ENCODE data around the gene IFNA13. TPM values are rescaled to one million over a fixed set of nuclear protein-coding genes. Genes with fewer than 3 reads are reported as not detected.

IFNA13 gene
- not detected in 2 replicates for total RNA-seq (2014; rRNA removed; shearing (Covaris generic); ENCODE audit: low replicate concordance)

DNA sequence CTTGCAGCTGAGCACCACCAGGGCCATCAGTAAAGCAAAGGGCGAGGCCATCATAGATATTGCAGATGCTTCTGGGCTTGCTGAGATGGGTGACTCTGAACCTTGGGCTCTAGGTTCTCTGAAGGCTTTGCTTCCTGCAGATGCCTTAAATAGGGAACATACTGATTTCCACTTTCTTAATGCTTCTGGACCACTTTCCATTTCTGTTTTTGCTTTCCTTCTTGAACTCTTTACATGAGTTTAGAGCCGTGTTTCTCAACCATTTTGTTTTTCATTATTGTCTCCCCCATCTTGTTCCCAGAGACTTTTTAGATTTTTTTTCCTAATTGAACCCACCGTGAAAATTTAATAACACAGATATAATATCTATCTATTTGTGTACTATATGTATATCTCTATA is at the start of gene IFNA13:
Gene IFNA13 (minus strand): TSS at position 101 of the 400 bp plus-strand sequence. CDS start 47 bp downstream, at position 54.
- no peak for DNase-seq (ENCODE audit: low read depth)
- in situ Hi-C loops (cut with HindIII; ENCODE audit: low pct_unique_long_range_greater_than_20kb, low sequenced_read_pairs): no loop called here

DNA sequence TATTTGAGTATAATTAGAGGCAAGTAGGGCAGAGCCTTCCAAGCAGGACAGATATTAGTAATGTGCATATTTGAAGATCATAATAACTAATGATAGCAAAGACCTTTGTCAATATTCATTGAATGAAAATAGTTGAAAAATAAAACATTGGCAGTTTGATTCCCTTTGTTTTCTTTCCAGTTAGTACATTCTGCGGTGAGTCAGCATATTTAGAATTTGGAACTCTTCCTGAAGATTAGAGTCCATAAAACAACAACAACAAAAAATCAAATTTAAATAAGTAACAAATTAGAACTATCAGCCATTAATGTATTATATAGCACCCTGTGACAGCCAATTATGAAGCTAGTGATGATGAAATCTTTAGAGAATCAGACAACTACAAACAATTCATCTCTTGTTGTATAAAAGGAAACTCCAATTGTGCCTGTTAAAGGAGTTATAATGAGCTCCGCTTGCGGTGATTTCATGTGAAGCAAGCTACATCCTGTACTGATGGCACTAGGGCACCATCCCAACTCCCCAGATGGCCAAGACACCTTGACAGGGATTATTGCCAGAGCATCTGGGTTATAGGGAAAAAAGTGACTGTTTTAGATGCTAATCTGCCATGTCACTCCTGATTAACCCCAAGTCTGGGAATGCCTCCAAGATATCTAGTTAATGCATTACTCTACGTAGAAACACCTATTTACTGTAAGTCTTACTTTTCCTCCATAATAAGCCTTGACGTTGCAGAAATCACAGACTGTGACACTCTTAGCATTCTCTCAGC is 47.8 kb upstream of the IFNA13 start:
- in situ Hi-C loops (cut with HindIII; ENCODE audit: low pct_unique_long_range_greater_than_20kb, low sequenced_read_pairs): no loop called here
- peak; percentile 78 for DNase-seq (ENCODE audit: low read depth)

DNA sequence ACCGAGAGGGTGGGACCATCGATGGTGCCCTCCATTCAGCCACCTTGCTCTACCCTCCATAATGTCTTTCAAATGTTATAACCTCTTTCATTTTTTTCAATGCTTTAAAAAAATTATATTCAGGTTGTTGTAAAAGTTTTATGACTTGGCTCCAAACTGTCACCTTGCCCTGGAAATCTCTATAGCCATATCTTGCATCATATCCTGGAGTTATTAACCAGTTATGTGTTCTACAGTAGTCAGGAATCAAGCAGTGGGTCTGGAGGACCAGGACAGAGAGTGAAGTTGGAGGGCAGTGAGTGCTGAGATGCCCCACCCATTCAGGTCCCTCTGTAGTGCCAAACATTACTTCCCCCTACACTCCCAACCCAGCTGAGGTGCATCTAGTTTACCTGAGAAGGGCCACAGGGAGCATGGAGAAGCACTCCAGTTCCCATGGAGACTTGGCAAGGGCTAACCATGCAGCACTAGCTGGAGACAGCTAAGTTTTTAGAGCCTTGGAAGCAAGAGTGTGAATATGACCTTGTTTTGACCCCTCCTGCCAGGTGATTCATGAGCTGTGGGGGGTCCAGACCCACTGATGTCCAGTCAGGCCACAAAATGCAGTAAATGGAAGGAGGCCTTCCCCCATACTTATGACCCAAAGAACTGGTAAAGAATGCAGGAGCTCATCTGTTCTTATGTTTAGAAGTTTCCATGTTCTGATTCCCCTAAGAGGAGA is 46.5 kb upstream of the IFNA13 start:
- in situ Hi-C loops (cut with HindIII; ENCODE audit: low pct_unique_long_range_greater_than_20kb, low sequenced_read_pairs): no loop called here
- no peak for DNase-seq (ENCODE audit: low read depth)

DNA sequence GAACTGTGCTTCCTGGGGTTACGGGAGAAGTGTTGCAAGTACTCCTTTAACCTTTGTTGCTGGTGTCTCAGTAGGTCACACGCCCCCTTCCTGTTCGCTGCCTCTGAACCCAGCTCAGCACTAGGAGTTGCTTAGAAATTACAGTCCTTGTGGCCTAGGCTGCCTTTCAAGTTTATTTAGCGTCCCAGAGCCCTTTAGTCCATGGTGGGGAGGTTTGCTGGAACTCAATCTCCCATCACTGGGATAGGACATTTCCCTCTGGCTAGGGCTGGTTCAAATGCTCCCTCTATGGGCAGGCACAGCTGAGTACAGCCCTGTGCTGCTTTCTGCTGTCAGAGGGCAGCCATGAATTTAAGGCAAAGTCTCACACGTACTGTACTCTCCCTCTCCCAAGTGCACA is 45.8 kb upstream of the IFNA13 start:
- in situ Hi-C loops (cut with HindIII; ENCODE audit: low pct_unique_long_range_greater_than_20kb, low sequenced_read_pairs): no loop called here

DNA sequence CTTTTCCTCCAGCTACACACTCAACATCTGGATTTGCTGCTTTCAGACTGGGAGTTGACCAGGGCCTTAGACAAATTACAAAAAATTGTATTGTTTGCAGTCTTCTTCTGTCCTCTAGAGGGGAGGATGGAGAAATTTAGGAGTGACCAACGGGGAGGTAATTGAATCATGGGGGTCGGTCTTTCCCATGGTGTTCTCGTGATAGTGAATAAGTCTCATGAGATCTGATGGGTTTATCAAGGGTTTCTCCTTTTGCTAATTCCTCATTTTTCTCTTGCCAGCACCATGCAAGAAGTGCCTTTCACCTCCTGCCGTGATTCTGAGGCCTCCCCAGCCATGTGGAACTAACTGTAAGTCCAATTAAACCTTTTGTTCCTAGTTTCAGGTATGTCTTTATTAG is 45.3 kb upstream of the IFNA13 start:
- DNase-seq (ENCODE audit: low read depth): no peak
- in situ Hi-C loops (cut with HindIII; ENCODE audit: low pct_unique_long_range_greater_than_20kb, low sequenced_read_pairs): no loop called here

More for the DNA sequence above, 45.8 kb upstream of the IFNA13 start:
- no peak for DNase-seq (ENCODE audit: low read depth)

DNA sequence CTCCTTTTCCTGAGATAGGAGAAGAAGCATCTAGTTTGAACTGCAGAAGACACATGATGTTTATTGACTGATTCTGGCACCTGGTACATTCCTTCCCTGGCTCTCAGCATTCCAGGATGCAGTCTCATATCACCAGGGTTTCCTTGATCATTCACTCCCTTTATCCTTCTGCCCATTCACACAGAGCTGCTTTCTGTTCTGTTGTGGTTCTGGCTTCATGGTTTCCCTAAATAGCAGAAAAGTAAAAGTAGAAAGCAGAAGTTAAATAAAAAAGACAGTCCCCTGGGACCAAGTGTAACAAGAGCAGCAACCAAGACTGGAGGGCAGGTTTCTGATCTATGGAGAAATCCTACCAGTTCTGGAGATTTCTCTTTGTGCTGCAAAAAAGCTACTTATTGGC is 44.2 kb upstream of the IFNA13 start:
- in situ Hi-C loops (cut with HindIII; ENCODE audit: low pct_unique_long_range_greater_than_20kb, low sequenced_read_pairs): no loop called here
- DNase-seq (ENCODE audit: low read depth): no peak

DNA sequence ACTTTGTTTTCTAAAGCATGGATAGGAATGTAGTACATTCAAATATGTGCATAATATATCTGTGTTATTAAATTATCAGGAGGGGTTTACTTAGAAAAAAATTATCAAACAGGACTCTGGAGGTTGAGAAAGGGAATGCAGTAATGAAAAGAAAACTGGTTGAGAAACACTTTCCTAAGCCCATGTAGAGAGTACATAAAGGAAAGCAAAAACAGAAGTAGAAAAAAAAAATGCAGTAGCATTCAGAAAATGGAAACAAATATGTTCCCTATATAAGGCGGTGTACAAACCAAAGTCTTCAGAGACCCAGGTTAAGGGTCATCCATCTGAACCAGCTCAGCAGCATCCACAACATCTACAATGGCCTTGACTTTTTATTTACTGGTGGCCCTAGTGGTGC is 41.0 kb upstream of the IFNA13 start, which contains the start of gene IFNA8:
Gene IFNA8 (plus strand): TSS at position 301 of the 400 bp plus-strand sequence. CDS start 60 bp downstream, at position 361.
- DNase-seq (ENCODE audit: low read depth): no peak
- in situ Hi-C loops (cut with HindIII; ENCODE audit: low pct_unique_long_range_greater_than_20kb, low sequenced_read_pairs): no loop called here

DNA sequence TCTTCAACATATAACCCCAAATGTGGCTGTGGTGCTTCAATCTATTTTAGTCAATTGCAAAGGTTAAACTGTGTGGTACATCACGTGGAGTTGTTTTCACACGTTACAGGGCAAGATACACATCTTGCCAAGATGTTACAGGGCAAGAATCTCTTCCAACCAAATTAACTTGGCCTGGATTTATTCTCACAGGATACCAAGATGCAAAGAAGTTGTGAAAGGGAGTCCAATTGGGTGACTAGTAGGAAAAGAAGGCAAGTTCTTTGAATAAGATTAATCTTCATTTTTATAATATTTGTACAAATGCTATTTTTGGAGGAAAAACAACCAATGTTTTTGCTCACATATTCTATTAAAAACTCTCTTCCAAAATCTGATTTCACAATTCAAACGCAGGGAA is 36.3 kb upstream of the IFNA13 start:
- in situ Hi-C loops (cut with HindIII; ENCODE audit: low pct_unique_long_range_greater_than_20kb, low sequenced_read_pairs): no loop called here
- no peak for DNase-seq (ENCODE audit: low read depth)

DNA sequence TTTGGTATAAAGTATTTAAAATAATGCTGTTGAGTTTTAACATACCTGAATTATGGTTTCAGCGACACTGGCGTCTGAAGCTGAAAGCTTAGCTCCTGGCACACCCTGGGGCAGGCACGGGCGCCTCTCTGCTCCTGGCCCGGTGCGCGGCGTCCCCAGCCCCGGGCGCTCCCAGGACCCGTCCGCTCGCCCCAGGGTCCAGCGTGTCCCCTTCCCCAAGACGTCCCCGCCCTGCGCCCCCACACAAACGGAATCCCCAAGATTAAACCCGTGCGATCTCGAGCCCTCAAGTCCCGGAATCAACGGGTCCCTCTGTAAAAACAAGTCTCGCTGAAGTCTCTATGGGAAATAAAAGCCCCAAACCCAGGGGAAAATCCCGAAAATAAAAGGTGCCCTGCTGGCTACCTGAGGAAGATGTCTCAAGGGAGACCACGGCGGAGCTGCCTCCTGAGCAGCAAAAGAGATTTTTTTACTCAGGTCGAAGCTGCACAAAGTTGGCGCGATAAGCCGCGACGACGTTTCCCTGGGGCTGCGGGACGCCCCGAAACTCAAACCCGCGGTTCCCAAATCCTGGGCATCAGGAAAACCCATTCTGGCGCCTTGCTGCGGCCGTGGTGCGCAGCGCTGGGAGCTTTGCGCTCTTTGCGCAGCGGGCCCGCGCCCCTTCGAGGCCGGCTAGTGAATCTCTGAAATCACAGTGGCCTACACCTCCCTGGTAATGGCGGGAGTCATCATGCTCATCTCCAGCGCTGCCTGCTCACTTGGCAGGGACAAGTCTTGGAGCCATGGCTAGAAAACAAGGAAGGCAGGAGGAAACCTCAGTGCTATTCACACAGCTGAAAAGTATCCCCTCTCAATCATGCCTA is 34.8 kb upstream of the IFNA13 start:
- no peak for DNase-seq (ENCODE audit: low read depth)
- in situ Hi-C loops (cut with HindIII; ENCODE audit: low pct_unique_long_range_greater_than_20kb, low sequenced_read_pairs): no loop called here

DNA sequence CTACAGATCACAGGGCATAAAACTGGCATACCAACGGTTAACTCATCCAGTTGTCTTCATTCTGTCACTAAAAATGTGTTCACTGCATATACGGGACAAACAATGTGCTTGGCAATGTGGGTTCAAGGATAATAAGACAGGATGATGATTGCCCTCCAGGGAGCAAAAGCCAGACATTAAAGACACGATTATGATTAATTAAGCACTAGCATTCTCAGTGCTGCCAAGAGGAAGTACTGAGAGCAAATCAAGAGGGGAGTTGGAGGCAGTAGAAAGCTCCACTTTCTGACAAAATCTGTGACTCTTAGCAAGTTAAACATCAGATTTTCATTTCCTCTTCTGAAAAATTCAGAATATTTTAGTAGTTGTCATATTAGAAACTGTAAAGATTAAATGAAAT is 32.1 kb upstream of the IFNA13 start:
- in situ Hi-C loops (cut with HindIII; ENCODE audit: low pct_unique_long_range_greater_than_20kb, low sequenced_read_pairs): no loop called here
- no peak for DNase-seq (ENCODE audit: low read depth)

DNA sequence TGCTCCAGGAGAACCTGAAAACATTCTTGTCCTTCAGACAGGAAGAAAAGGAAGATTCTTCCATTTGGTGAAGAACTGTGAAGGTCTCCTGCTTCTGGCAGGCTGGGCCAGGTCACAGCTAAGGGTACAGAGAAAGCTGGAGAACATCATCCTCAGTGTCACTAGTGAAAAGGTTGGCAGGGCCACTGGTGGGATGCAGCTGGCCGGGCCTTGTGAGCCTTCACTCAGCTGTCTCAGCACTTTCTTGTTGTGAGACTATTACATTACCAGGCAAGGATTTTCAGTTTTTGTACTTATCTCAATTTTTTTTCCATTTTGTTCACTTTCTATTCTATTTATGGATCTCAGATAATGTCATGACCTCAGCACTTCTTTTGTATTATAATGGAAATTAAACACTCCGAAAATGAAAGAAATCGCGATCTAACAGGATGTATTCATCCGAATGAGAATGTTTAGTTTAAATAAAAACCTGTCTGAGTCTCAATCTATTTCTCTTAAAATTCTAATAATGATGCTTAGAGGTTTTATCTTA is 31.2 kb upstream of the IFNA13 start:
- in situ Hi-C loops (cut with HindIII; ENCODE audit: low pct_unique_long_range_greater_than_20kb, low sequenced_read_pairs): no loop called here
- no peak for DNase-seq (ENCODE audit: low read depth)

DNA sequence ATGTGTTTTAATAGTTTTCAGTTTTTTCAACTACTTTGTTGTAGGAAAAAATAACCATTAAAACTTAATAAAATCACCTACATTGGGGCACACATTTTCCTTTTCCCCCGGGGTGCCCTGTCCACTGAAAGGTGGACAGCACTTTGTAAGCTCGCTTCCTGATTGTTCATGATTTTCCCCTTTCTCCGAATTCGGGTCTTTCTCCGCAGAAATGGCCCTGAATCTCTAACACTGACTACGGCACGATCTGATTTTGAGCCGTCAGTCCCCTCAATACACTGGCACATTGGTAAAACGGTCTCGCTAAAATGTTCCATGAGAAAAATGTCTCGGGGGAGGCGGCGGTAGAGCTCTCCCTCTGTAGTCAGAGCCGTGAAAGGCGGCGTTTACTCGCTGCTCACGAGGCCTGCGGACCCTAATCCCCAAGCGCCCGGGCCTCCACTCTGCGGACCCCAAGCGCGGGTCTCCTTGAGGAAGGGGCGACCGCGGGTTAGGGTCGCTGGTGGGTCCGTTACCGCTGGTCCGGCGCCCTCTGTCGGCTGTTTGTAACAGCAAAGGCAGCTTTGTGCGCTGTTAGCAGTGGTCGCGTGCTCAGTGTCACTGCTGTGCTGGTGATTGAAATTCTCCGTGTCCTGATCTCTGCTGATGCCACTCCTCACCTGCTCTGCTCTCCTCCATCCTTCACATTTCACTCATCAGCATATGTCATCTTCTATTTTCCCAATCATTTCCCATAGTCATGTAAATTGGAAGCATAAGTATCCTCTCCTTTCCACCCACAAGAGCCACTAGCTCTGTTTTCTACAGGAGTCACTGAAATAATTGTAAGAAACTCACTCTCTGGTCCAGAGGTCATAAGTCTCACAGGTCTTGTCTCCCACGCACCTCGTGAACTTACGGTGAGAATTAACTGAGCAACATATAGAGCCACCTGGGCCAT is 28.2 kb upstream of the IFNA13 start:
- in situ Hi-C loops (cut with HindIII; ENCODE audit: low pct_unique_long_range_greater_than_20kb, low sequenced_read_pairs): no loop called here
- DNase-seq (ENCODE audit: low read depth): peak; percentile 47

DNA sequence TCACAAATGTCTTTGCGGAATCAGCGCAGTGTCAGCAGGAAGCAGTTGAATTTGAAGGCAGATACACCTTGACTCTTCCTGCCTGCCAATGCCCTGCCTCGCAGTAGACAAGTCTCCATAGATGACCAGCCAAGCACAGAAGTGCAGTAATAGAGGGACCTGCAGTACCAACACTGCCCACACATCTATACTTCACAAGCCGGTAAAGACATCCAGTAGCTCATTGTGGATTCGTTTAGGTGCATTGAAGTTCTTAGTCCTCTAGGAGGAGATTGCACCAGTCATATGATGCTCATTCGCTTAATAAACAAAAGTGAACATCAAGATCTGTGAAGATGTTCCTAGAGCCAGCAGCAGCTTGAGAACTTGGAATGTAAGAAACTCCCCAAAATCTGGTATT is 24.4 kb upstream of the IFNA13 start:
- in situ Hi-C loops (cut with HindIII; ENCODE audit: low pct_unique_long_range_greater_than_20kb, low sequenced_read_pairs): no loop called here
- DNase-seq (ENCODE audit: low read depth): peak; percentile 55

DNA sequence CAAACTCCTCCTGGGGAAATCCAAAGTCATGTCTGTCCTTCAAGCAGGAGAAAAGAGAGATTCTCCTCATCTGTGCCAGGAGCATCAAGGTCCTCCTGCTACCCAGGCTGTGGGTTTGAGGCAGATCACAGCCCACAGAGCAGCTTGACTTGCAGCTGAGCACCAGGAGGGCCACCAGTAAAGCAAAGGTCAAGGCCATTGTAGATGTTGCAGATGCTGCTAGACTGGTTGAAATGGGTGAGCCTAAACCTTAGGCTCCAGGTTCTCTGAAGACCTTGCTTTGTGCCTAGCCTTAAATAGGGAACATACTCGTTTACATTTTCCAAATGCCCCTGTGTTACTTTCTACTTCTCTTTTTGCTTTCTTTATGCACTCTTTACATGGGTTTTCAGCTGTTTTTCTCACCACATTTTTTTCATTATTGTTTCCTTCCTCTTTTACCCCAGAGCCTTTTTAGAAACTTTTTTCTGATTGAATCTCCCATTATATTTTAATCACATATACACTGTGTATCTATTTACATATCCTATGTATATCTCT is 17.3 kb upstream of the IFNA13 start, which contains the start of gene IFNA2:
Gene IFNA2 (minus strand): TSS at position 268 of the 540 bp plus-strand sequence. CDS start 69 bp downstream, at position 199.
- no peak for DNase-seq (ENCODE audit: low read depth)
- in situ Hi-C loops (cut with HindIII; ENCODE audit: low pct_unique_long_range_greater_than_20kb, low sequenced_read_pairs): no loop called here

DNA sequence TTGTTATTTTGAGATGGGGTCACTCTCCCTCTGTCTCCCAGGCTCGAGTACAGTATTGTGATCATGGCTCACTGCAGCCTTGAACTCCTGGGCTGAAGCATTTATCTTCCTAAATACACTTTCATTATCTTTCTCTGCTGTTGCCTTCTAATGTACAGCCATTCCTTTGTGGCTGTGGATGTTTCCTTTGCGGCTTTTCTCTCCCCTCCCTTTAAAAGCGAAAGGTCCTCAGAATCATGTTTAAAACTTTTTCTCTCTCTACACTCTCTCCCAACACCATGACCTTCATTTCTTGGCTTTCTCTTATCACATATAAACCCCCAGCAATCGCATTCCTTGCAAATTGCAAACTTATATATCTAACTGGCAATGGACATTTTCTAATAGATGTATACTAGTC is 15.8 kb upstream of the IFNA13 start:
- DNase-seq (ENCODE audit: low read depth): no peak
- in situ Hi-C loops (cut with HindIII; ENCODE audit: low pct_unique_long_range_greater_than_20kb, low sequenced_read_pairs): no loop called here

DNA sequence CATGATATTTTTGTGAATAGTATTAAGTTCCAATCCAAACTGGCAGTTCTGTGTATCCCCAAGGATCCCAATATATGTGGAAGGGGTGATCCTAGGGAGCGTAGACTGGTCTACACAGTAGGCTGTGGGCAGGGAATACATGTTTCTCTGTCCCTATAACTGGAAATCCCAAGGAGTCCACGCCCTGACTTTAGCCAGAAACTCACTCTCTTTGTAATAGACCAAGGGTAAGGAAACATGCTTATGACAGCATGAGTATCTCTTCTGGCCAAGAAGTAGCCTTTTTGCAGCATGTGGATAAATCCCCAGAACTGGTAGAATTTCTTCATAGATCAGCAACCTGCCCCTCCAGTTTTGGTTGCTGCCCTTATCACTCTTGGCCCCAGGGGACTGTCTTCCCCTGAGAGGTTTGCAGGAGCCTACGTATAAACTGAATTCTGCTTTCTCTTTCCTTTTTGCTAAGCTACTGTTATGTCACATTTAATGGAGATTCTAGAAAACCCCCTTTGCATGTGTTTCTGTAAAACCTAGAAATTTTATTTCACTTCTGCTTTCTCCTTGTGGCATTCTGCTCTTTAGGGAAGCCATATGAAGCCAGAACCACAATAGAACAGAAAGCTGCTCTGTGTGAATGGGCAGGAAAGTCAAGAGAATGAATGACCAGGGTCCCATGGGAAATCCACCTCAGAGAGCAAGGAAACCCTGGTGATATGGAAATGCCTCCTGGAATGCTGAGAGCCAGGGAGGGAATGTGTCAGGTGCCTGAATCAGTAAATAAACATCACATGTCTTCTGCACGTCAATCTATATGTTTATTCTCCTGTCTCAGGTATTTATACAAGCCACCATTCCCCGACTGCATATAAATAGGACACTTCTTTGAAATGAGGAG is 13.8 kb upstream of the IFNA13 start:
- DNase-seq (ENCODE audit: low read depth): peak; percentile 43
- in situ Hi-C loops (cut with HindIII; ENCODE audit: low pct_unique_long_range_greater_than_20kb, low sequenced_read_pairs): no loop called here

Measured in Caki2 (cell line).